GM10847 (cell line): ENCODE measurements around the gene MYEOV.

ENCODE experiments used
- POLR2A ChIP-seq: IDR thresholded peaks from 2 replicates; pipeline ENCODE4 v1.6.1; 2011; ENCODE audit not compliant: insufficient read length; ENCODE audit errors: extremely low read depth

Gene MYEOV

DNA sequence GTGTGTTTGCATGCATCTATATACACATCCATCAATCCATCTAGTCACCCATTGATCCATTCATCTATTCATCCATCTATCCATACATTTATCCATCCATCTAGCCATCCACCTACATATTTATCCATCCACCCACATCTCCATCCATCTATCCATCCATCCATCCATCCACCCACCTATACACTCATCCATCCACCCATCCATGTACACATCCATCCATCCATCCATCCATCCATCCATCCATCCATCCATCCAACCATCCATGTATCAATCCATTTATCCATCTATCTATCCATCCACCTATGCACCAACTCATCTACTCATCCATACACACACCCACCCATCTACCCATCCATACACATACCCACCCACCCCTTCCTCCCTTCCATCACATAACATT is 18.8 kb upstream of the MYEOV start:
- no peak for TF ChIP-seq POLR2A

DNA sequence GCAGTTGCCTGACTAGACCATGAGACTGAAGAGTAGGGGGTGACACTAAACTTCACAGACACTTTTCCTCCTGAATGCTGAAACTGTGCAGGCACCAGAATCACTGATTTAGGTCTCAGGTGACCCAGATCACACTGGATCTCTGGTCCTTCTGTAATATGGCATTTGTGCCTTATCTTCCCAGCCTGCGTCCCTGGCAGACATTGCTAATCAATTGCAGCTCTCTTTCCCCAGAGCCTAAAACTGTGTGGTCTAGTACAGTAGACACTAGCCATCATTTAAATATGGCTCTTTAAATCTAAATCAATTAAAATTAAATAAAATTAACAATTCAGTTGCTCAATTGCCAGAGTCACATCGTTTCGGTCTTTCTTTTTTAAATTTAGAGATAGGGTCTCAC is 17.8 kb upstream of the MYEOV start:
- TF ChIP-seq POLR2A: no peak

DNA sequence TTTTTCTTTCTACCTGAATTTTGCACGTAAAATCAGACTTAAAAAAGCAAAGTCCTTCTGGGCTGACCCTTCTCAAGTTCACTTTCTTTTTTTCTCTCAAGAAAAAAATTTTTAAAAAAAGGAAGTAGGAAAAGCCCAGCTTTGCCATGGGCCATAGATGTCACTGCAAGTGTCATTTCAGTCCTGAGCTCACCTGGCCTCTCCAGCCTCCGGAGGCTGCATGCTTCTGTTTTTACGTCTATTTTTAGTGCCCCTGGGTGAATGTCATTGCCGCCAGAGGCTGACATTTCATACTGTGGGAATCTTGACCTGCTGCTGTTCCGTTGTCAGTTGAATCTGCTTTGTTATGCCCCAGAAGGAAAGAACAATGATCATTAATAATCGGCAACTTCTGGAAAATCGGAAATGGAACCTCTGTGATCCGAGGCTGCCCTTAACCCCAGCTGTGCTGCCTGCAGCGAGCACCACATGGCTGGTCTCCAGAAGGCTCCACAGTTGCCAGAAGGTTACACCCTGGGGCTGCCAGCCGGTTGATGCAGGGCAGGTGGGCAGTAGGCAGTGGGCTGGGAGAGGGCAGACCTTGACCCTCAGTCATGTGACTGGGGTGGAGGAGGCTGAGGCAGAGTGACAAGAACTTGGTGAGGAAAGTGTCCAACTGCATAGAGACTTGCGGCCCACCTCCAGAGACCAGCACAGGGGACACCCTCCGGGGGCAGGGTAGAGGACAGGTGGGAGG is 16.7 kb upstream of the MYEOV start:
- TF ChIP-seq POLR2A: no peak

DNA sequence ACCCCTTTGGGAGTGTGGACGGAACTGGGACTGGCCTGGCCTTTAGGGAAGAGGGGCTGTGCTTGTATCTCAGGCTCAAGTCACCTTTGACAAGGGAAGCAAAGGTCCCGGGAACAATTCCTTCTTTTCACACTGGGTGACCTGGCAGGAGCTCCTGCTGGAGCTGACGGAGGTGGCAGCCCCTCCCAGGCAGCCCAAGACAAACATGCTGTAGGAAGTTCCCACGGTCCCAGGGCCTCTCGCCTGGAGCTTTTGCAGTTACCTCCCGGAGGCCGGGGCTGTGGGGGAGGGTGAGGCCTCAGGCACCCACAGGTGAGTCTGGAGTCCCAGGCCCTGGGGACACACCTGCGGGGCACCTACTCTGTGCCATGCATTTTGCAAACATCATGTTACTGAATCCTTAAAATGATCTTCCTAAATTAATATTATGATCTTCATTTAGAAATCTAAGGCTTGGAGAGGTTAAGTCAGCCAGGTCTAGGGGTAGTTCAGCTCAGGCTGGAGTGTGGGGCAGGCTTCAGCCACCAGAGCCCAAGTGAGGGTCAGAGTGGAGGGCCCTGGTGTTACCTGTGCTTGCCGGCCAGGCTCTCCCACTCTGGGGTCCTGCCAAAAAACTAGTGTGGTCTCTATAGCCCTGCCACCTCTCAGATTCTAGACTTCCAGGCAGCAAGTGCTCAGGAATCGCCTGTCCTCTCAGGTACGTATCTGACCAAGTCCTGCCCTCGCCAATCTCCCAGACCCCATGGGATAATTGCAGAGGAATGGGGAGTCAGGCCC is 15.7 kb upstream of the MYEOV start:
- TF ChIP-seq POLR2A: no peak

DNA sequence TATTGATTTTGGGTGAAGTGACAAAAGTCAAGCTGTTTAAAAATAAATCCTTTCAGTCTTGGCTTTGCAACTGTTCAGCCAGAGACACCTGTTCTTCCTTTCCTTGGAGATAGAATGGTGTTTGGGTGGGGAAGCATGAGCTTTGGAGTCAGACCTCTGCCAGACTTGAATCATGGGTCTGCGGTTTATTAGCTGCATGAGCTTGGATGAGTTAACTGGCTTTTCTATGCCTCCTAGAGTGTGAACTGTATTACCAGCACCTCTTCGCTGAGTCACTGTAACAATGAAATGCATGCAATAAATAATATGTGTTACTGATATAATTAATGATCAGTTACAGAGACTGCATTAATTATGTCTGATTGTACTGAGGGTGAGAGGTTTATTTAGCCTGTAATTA is 13.5 kb upstream of the MYEOV start:
- TF ChIP-seq POLR2A: no peak

DNA sequence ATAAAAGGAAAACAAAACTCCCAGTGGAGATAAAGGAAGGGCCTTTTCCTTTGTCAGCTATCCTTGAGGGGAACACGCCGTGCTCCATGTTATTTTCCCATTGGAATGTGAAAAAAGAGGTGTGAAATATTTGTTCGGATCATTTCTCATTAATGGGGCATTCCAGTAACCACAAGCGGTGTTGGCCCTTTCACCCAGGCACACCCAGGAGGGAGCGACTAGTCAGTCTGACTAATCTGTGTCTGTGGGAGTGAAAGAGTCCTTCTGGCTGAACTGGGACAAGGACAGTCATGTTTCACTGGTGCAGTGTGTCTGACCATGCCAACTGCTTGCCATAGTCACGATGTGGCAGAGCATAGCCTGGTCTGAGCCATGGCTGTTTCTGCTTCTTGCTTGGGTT is 13.0 kb upstream of the MYEOV start:
- no peak for TF ChIP-seq POLR2A

DNA sequence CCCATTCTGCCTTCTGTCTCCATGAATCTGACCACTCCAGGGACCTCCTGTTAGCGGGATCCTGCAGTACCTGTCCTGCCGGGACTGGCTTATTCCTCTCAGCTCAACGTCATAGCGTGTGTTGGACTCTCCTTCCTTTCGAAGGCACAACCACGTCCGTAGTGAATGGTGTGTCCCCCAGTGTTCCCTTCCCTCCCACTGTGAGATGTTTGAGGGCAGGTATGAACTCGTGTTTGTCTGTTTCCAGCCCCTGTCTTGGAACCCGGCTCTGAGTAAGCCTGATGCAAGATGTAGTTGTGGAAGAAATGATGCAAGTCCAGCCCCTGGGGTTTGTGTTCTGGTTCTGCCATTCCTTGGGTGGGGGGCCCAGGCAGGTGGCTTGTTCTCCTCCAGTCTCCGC is 10.5 kb upstream of the MYEOV start:
- no peak for TF ChIP-seq POLR2A

DNA sequence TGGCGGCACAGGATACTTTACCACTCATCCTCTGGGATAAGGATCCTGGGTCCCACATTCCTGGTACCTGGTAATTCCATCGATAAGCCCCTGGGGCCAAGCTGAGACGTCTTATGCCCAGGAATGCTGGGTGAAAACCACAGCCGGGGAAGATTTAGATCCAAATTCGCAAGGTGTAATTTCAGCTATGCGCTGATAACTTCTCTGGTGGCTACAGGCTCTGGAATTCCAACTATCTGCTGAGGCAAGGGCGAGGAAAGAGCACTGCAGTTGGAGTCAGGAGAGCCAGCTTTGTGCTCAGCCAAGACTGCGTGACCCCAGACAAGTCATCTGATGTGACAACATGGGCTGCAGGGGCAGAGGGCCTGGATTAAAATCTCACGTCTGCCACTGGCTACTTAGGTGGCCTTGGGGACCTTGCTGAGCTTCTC is 9.9 kb upstream of the MYEOV start:
- TF ChIP-seq POLR2A: no peak

DNA sequence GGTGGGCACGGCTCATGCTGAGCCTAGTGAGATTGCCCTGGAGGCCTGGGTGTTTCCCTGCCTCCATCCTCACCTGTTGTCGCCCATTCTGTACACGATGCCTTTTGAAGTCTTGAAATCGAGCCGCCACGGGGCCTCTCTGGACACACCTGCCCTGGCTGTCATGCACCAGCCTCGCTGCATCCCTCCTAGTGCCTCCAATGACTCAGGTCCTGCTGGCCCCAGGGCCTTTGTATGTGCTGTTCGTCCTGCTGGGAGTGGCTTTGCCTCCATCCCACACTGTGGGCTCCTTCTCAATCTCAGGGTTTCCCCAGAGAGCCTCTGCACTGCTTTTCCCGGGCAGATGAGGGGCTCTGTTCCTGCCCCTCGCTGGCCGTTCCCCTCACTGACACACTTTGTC is 8.9 kb upstream of the MYEOV start:
- no peak for TF ChIP-seq POLR2A

DNA sequence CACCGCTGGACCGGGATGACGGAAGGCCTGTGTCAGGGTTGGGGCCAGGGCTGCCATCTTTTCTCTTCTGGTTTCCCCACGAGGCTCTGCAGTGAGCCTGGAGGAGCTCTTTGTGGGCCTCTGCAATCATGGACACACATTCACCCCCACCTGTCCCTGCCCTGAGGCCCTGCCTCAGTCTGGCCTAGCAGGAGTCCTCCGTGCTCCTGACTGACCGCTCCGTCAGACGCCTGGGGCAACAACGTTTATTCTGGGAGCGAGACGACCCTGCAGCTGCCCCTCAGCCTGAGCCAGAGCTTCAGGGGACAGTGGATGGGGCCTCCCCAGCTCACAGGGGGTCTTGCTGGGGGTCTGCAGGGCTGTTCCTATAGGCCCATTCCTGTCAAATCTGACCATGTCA is 8.2 kb upstream of the MYEOV start:
- TF ChIP-seq POLR2A: no peak

DNA sequence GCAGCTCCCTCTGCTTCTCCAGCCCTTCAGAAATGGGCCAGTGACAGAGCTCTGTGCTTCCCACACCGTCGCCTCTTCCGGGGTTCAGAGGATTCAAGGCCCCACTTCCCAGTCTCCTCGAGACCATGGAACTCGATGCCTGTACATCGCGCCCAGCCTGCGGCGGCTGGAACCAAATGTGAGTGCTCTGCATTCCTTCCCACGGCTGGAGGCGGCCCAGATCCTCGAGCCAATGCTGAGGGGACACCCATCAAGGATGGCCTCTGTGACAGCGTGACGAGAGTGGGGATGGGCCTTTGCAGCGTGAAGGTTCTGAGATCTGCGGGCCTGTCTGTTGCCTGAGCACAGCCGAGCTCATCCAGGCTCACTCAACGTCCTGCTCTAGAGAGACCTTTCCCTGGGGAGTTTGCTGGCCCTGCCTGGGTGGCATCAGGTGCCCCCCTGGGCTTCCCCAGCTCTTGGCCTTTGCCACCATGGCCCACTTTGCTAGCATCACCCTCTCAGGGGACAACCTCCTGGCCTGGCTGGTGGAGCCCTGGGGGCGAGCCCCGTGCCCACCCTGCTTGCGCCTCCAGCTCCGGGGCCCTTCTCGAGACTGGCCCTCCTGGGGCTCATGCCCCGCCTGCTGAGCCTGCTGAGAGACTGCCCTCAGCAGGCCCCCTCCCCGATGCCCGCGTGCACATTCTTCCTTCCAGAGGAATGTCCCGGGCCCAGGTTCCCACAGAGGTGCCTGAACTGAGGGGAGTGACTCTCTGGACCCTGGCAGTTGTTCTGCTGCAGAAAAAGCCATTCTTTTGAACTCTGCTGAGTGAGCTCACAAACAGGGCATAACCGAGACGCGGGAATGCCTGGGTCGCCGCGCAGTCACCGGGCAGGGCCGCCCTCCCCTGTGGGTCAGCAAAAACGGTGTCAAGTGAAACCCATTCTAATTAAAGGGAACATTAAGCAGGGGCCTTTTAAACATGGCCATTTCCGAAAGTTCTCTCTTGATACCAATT is 7.3 kb upstream of the MYEOV start:
- TF ChIP-seq POLR2A: no peak

DNA sequence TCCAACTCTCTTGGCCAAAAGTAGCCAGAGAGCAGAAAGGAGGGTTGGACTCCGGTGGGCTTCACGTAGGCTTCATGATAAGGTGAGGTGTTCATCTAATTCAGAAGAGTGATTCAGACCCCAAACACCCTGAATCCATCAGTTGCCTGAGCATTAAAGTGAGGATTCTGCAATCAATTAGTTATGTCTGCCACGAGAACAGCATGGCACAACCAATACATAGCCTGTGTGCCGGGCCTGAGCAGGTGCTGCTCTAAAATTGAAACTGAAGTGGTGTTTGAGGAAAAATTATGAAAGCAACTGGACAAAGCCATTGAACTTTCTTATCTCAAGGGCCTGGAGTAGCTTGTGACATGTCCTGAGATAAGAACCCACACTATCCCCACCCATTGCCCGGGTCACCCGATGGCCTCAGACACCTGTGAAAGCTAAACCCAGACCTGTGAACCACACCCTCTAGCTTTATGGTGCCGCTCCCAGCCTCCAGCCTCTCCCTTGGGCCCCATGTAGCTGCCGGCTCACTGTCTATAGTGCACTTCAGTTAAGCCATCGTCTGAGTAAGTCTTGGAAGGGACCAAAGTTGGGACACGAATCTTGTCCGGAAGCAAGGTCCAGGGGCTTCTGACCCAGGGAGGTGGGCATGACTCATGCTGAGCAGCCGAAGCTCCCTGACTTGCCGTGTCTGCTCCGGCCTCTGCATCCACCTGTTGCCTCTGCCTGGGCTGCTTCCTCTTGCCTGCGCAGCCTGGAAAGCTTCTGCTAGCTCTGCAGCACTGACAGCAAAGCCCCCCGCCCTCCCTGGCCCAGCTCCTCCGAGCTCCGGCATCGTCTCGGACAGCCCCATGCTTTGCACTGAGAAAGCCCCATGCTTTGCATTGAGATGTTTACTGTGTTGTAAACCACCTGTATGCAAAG is 5.7 kb upstream of the MYEOV start:
- no peak for TF ChIP-seq POLR2A

DNA sequence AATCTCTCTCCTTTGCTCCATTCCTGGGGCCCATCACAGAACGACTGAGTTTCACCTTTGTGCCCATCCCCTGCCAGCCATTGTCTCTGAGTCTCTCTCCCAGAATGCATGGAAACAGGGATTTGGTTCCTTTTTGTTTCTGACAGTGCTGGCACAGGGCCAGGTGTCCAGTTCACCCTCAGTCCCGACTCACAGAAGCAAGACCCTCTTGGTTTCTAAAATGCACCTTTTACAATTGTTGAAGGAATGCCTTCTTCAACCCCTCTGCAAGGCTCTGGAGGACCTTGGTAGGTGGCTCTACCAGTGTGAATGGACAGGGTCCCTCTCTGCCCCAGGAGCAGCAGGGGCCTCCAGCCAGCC is 5.1 kb upstream of the MYEOV start:
- TF ChIP-seq POLR2A: no peak

DNA sequence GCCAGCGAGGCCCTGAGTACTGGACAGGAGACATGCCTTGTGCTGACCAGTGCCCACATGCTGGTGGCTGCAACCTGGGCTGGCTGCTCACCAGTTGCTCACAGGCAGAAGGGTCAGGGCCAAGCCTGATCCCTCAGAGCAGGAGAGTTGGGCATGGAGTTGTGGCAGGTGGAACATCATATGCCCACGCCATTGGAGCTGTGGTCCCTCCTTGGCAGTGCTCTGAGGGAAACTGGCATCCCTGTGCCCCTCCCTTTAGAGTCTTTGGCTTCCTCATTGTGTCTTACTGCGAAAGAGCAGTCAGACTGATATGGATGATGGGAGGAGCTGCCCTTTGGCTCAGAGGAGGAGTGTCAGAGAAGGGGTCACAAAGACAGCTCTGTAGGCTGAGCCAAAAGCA is 3.1 kb upstream of the MYEOV start:
- no peak for TF ChIP-seq POLR2A
